HG02943 (cell line): ENCODE data around the gene ASAH2.
A peak's percentile ranks its signal among the peaks of the same experiment; 100 is the strongest.
"Not testable (repeated sequence)": the region's sequence is repeated elsewhere in the genome, so short reads cannot be mapped to it uniquely, and the experiment has no call there.

Source experiments
- ATAC-seq: cut with Tn5 transposase; IDR thresholded peaks from one replicate; pipeline ENCODE4 v1.9.1; 2021; ENCODE audit warnings: mild to moderate bottlenecking, low read depth, moderate library complexity; ENCODE audit not compliant: unreplicated experiment

The ASAH2 gene

DNA sequence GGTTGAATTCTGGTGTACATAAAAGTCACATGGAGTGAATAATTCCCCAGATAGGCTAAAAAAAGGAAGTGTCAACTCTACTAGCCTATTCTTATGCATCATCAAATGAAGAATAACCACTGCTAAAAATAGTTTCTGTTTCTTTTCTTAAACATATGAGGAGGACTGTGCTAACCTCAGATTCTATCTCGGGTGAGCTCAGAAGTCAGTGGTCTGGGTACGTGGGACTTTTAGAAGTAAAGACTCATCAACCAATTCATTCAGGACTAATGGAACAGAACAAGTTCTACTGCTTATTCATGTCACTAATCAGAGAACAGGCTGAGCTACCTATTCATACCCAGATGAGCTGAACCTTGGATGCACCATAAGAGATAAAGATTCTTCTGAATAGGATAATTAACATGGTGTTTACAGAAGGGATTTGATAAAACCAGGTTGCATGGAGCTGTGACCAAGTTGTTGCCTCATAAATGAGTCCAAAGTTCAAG, 9.5 kb upstream of the ASAH2 start:
- ATAC-seq, result peak; percentile 98

DNA sequence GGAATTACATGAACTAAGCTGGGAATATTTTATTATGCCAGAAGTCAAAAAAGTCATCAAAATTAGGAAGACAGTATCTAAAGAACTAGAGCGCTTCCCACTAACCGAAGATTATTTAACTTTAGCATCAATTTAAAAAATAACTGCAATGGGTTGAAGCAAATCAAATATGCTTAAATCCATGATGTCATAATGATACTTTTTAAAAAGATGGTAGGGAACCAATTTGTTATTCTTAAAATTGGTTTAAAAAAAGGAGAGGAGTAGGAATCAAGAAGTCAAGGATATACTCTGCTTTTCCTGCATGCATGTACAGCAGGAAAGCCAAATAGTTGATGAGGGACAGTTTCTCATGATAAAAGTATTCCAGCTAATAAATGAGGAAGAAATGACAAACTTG, 3.2 kb upstream of the ASAH2 start:
- ATAC-seq, result no peak

DNA sequence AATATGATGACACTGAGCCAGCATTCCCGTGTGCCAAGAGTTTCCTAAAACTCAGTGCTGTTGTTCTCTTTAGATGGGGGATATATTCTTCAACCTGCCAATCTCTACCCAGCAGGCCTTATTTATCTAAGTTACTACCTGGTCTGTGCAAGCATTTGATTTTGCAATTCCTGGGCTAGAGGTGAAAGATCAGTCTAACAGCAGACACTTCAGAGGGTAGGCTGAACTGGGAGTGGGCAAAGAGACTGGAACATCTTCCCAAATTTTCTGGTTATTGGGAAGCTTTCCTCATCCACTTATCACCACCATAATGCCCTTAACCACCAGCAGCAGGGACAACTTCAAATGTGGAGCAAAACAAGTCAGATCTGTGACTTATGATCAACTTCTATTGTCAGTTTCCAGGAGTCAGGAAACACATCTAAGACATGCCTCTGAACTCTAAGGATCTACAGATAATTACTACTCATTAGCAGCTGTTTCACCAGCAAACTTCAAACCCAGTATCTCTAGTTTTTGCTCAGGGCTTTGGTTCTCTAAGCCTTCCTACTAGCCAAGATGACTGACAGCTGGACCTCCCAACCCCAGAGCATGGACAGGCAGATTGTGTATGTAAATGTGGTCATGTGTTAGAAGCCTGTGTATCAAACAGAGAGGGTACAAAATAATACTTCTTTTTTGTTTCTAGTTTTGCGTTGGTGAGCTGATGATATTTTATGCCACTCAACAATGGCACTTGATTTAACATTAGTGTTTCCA, 1.0 kb downstream of the ASAH2 start:
- ATAC-seq, result no peak

DNA sequence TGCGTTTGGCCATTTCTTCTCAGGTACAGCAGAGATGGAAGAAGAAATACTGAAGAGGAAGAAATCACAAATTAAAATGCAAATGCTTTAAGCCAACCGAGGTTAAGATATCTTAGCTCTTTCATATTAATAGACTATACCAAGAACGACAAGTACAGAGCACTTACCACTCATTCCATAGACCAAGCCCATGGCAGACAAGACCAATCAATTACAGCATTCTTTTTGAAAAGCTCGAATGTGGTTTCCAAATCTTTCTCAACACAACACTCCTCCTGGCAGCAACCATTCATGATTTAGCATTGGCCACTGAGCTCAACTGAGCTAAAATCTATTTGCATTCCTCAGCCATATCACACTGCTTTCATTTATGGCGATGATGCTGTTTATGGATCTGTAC, 2.7 kb downstream of the ASAH2 start:
- no peak for ATAC-seq

DNA sequence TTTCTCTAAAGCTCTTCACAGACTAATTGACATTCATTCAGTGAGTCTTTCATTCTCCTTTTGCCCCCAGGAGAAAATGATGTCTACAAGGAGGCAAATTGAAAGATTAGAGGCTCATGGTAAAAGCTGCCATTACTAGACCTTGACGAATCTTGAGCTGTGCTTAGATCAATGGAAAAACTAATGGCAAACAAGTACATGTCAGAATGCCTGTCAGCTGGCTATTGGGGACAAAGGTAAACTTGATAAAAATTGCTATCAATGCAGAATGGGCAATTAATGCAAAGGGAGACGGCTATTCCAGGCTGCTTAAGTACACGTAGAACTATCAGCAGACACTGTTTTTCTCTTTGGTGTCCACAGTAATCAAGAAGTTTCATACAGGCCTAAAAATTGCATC, 3.3 kb downstream of the ASAH2 start:
- no peak for ATAC-seq

DNA sequence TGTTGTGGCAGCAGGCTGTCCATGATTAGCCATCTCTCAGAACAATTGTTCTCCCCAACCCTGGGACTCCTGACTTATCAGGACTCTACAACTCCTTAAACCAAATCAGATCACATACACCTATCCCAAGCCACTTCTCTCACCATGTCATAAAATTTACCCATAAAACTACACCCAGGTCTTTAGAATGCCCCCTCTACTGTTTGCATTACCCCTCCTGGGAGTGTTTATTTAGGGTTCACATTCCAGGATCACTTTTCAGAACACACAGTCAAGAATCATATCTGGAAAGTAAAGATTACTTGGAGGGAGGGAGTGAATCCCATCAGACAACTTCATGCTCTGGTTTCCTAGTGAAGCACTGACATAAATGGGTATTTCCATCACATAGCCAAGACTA, 7.1 kb downstream of the ASAH2 start:
- no peak for ATAC-seq

DNA sequence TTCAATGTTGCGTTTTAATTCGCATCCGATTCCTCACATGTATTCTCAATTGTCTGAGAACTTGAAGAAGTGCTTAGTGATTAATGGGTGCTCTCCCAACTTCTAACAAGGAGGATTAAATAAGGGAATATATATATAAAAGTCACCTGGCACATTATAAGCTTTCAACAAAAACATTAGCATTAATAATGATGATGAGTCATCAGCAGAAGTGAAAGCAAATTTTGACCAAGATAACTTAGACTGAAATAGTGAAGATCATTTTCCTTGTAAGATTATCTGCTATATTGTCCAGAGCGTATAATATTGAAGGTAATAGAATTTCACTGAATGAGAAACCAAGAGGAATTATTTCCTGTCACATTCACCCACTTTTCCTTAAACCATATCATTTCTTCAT, 8.5 kb downstream of the ASAH2 start:
- ATAC-seq, result no peak

DNA sequence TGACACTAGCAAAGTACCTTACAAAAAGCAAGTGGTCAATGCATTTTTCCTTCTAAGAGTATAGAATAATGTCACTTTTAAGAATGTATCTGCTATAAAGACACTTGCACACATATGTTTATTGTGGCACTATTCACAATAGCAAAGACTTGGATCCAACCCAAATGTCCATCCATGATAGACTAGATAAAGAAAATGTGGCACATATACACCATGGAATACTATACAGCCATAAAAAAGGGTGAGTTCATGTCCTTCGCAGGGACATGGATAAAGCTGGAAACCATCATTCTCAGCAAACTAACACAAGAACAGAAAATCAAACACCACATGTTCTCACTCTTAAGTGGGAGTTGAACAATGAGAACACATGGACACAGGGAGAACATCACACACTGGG, 9.8 kb downstream of the ASAH2 start:
- ATAC-seq, result not testable (repeated sequence)

DNA sequence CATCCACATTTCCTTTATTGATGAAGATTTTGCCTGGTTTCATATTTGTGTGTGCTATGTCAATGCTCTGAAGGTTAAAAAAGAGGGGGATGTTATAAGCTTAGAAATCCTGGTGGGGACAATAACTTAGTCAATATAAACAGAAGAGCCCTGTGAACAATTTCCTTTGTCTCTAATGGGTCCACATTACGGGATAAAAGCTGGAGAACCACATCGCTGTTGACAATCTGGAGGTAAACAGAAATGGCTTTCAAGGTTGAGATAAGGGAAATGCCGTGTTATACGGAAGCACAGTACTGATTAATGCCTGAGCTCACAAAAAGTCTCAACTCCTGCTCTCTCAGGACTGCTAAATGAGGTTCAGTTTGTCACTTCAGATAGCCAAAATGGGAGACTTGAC, 16.8 kb downstream of the ASAH2 start:
- no peak for ATAC-seq

DNA sequence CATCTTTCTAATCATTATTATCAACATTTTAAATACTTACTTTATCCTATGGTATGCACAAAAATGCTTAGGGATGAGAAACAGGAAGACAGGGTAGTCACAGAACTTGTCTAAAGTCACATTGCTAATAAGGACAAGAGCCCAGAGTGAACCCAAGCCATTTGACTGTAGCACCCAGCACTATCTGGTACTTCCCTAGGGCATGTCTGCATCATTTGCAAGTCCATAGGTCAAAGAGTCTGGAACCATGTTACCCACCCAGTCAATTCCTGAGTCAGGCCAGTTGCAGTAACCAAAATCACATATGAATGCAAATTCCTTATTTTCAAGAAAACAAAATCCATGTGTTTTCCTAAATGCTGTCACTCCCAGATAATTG, 19.1 kb downstream of the ASAH2 start:
- ATAC-seq, result no peak

DNA sequence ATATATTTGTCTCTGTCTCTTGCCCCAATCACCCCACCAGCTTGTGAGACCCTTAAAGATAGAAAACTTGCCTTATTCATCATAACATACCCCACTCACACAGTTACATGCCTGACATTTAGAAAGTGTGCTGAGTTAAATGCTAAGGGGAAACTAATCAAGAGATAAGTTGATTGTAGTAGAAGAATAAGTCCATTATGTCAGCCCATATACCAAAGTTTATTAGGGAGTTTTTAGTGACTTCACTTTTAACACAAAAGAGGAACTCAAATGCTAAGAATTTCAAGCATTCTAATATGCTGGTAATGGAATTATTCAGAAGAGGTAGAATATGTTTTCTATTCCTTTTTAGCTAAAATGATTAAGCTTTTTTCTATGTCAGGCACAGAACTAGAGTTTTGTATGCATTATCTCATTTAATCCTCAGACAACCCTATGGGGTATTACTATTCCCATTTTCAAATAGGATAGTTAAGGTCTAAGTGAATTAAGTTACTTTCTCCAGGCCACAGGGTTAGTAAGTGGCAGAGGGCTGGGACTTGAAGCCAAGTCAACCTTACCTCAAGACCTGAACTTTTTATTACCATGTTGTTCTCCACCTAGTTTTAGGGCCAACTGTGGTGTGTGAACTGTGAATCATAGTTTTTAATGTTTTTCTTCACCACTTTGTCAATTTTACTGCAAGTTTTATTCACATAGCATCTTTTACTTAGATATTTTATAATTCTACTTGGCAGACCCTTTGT, 19.6 kb downstream of the ASAH2 start:
- ATAC-seq, result no peak

DNA sequence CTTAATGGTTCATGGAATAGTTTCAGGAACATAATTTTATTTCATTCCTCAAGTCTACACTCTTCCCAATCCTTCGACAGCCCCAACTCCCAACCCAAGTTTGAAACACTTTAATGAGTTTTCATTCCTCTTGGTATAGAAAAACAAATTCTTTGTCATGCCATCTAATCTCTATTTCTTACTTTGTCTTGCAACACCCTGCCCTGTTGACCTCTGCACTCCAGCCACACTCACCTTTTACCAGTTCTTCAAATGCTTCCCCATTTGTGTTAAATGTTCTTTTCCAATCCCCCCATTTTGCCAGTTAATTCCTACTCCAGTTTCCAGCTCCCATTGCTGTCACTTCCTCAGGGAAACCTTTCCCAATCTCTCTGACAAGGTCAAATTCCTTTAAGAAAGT, 21.9 kb downstream of the ASAH2 start:
- no peak for ATAC-seq

DNA sequence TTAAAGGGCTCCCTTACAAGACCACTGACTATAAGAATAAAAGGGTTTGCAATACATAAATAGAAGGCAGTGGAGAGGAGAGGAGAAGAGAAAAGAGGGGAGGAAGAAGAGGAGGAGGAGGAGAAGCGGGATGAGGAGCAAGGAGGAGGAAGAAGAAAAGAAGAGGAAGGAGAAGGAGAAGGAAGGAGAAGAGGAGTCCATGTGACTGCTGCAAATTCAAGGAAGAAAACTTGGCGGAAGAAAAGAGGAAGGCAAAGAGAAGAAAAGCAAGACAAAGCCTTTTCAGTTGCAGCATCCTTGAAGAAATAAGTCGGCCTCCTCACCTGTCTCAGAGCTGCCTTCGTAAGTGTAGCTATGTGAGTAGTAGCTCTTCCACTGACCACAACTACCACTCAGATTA, 22.6 kb downstream of the ASAH2 start:
- ATAC-seq, result no peak

DNA sequence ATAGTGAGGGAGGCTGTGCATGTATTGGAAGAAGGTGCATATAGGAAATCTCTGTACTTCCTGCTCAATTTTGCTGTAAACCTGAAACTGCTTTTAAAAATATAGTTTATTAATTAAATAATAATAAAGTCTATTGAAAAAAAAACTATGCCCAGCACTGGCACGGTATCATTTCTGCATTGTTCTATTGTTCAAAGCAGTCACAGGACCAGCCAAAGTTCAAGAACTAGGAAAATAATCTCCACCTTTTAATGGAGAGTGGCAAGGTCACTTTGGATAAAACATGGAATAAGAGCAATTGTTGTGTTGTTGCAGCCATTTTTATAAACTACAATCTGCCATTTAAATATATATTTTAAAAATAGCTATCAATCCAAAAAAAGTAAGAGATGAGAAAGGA, 24.7 kb downstream of the ASAH2 start:
- ATAC-seq, result no peak

DNA sequence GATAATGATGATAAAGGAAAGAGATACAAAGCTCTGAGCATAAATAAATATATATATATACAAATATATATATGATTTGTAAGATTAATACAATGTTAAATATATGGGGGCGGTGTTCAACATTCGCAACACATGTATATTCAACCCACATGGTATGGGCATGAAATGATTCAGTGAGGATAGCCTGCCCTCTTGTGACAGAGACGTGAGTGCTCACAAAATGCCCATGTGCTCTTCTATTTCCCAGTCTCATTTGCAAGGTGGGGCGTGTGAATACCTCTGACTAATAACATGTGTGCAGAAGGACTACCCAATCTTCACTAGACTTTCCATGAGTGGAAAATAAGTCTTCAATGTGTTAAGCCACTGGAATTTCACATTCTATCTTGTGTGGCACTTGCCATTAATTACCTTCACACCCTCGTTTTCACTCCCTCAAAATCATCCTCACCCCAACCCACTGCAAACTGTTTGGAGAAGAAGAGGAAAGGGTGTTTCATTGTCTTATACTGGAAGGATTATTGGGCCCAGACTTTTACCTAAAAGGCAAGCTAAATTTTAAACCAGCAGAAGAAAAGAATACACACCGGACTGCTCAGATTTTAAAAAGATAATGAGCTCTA, 26.9 kb downstream of the ASAH2 start:
- no peak for ATAC-seq

DNA sequence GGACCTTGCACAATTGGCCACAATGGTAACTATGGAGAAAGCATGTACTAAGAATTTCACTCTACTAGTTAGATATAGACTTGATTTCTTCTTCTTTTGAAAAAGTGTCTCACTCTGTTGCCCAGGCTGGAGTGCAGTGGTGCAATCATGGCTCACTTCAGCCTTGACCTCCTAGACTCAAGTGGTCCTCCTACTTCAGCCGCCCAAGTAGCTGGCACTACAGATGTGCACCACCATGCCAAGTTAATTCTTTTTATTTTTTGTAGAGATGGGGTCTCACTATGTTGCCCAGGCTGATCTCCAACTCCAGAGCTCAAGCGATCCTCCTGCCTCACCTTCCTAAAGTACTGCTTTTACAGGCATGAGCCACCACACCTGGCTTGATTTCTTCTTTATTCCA, 29.1 kb downstream of the ASAH2 start:
- ATAC-seq, result no peak

DNA sequence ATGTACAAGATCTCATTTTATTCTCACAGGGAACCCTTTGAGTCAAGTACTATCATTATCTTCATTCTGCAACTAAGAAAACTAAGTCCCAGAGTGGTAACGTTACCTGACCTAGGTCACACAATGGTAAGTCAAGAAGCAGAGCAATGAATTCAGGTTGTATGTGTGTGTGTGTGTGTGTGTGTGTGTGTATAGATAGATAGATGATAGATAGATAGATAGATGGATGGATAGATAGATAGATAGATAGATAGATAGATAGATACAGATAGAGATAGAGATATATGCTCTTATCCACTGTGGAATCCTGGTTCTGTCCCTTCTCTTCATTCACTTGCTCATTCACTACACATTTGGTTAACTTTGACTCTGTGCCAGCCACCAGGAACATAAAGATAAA, 29.8 kb downstream of the ASAH2 start:
- no peak for ATAC-seq

DNA sequence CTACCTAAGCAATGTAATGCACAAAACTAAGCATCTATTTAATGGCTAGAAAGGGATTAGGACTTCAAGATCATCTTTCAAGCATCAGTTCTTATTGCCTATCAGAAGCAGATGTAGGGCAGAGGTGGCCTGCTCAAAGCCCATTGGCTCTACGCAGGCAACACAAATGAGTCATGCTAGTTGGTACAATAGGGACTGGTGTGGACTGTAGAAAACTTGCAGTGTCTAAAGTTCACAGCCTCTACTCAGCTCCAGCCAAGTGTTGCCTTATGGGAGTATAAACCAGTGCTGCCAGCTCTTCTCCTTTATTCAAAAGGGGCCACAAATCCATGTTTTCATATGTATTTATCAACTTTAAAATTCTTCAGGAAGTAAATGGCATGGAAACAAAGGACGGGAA, 31.7 kb downstream of the ASAH2 start:
- ATAC-seq, result no peak

DNA sequence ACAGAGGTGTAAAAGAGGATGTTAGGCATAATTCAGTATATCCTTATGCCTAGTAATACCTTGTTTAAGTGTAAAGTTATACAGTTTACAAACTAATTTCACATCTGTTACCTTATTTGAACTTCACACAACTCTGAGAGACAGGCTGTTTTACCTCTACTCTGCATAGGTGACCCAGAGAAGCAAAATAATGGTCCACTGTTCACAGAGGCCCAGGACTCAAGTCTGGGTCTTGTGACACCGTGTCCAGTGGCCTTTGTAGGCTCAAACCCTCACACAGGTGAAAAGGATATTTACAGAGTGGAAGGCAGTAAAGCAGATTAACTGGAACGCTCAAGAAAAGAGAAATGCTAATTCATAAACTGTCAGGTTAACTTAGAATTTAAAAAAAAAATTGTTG, 32.1 kb downstream of the ASAH2 start:
- ATAC-seq, result no peak

DNA sequence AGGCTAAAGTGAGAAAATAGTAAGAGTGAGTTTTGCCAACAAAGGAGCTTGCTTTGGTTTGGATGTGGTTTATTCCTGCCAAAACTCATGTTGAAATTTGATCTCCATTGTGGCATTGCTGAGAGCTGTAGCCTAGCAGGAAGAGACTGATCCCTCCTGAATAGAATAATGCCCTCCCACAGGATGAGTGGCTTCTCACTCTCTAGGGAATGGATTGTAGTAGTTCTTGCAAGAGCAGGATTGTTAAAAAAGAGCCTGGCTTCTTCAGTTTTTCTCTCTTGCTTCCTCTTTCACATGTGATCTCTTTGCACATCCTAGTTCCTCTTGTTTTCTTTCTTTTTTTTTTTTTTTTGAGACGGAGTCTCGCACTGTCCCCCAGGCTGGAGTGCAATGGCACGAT, 34.4 kb downstream of the ASAH2 start:
- ATAC-seq, result no peak

DNA sequence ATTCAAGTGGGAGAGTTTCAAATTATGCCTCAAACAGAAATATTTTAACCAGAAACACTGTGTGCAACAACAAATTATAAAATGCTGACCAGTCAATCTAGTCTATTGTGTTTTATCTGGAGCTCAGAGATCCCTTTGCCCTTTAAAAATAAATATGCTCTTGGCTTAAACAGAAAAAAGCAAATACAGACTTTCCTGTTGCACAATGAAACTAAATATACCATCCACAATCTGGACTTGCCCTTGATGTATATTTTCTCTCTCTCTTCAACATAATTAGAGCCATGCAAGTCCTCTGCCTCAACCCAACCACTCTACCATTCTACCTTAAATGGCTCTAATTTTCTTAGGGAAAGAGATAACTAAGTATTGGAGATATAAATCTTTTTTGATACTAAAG, 34.9 kb downstream of the ASAH2 start:
- no peak for ATAC-seq

DNA sequence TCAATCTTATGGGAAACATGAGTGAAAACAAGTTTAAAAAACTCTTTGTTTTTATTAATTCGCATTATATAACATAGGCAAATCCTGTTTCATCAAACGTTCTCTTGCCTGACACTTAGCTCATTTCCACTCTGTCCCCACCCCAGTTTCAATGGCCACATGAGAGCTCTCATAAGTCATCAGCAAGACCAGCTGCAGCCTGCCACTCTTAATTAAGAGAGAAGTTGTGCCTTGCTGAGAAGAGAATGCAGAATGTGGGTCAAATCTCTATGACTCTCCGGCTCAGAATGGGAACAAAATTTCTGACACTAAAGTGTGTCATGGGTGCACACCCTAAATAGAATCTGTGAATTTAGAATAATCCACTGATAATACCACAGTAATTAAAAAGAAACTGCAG, 39.6 kb downstream of the ASAH2 start:
- ATAC-seq, result no peak
